Mesodermal cell (in vitro differentiated cells): ENCODE measurements around the gene TRIM33.

Source experiments
- H3K27ac ChIP-seq: 2 replicates; pipeline ENCODE4 v1.7.0; 2013; ENCODE audit warnings: mild to moderate bottlenecking, low read depth, low read length, moderate library complexity; ENCODE audit not compliant: severe bottlenecking
- H3K36me3 ChIP-seq: 2 replicates; pipeline ENCODE4 v1.7.1; 2013; ENCODE audit warnings: mild to moderate bottlenecking, low read length, moderate library complexity; ENCODE audit not compliant: control insufficient read depth, insufficient read depth
- H3K4me1 ChIP-seq: one replicate; pipeline ENCODE4 v1.7.1; 2013; ENCODE audit warnings: mild to moderate bottlenecking, low read length; ENCODE audit not compliant: insufficient read depth, control insufficient read depth, poor library complexity, severe bottlenecking
- H3K4me3 ChIP-seq: 2 replicates; pipeline ENCODE4 v1.7.0; 2013; ENCODE audit warnings: low read length, control low read depth, mild to moderate bottlenecking; ENCODE audit not compliant: insufficient read depth, poor library complexity, severe bottlenecking; ENCODE audit errors: extremely low read depth
- H3K9me3 ChIP-seq: 2 replicates; pipeline ENCODE4 v1.7.1; 2013; ENCODE audit warnings: mild to moderate bottlenecking, low read length, moderate library complexity; ENCODE audit not compliant: control insufficient read depth
- WGBS, 2 experiments: methylation state at CpG; one replicate each; pipeline ENCODE4 v1.1.5; 2013; ENCODE audit warnings: missing lambda C conversion rate in 2 of 2; ENCODE audit not compliant: insufficient coverage in 2 of 2; 5-methylcytosine and 5-hydroxymethylcytosine counted together

Gene TRIM33

DNA sequence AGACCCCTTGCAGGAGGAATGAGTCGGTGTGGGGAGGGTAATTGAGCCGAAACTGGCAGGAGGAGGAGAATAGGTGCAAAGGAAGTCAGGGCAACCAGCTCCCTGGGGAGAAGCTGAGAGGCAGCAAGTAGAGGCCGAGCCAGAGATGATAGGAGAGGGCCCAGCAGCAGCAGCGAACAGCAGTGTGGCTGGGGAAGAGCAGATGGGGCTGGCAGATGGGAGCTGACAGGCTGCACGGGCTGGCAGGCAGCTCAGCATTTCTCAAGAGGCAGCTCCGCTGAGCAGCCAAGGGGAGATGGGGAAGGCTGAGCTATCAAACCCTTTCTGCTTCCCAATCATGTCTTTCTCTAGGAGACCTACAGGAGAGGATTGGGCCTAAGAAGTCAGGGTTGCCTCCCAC is 158.2 kb downstream of the TRIM33 start:
- no peaks in the 10 kb centered on the region for H3K36me3 ChIP-seq

DNA sequence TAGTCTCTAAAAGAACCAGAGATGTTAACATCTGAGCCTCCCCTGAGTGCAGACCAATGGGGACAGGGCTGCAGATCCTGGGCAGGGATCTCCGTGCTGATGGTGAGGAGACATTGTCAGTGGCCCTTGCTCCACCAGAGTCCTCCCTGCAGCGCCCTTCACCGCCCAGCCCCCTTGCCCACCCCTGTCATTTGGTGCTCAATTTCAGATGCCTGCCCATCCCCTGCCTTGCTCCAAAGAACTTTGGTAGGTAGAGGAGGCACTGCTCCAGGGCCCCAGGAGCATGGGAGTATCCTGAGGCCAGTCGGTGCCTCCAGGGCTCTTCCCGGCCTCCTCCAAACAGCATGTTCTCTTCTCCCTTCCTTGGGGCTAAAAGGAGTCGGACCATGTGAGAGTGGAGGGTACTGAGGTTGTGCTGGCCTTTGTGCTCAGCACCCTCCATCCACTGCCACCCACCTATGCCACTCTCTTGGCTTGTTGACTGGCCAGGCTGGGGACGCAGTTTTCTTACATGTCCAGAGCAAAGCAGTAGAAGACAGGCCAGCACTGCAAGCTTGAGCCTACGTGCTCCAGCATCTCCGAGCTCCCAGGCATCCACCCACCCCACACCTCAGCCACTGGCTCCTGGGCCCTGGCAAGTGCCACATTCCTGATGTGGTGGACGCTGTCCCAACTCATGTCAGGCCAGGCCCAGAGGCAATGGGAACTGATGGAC is 160.1 kb downstream of the TRIM33 start:
- Histone ChIP-seq H3K4me3 (no peak overlapping the region), H3K36me3 (no peaks in the 10 kb centered on the region), H3K27ac (no peak overlapping the region), H3K4me1 (no peaks in the 10 kb centered on the region), H3K9me3 (no peaks in the 10 kb centered on the region)
- WGBS, 2 experiments, result 93 to 98% methylated on average over 3 to 8 of the region's 10 CpGs

More for the DNA sequence above, 158.2 kb downstream of the TRIM33 start:
- 67 to 70% methylated on average over 3 to 5 of the region's 6 CpGs for WGBS, 2 experiments
- H3K4me3 ChIP-seq, result no peak overlapping the region
- H3K27ac ChIP-seq, result no peak overlapping the region
- H3K9me3 ChIP-seq, result no peaks in the 10 kb centered on the region
- no peaks in the 10 kb centered on the region for H3K4me1 ChIP-seq

DNA sequence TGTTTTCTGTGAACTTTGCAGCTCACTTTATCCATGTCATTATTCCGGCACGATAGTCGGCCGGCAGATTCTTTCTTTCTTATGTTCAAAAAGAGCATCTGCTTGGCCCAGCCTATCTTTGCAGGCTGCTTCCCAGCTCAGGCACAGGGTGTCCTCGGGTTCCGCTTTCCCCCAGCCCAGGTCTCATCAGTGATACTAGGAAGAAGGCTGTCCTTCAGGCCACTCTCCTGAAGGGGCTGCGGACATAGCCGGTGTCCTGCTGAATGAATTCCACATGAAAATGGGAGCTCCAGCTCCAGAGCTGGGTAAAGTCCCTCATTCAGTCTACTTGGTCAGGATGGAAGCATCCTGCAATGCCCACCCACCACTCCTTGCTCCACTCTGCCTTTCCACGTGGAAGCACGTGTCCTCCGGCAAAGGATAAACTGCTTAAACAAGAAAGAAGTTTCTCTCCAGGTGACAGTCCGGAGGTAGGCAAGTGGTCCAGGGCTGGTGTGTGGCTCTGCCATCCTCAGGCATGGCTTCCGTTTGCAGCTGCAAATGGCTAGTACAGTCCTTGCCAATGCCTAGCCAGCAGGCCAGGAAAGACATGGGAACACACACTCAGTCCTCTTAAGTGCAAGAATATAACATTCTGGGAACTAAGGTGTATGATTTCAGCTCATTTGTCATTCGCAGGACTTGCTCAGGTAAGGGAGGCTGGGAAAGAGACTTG is 161.0 kb downstream of the TRIM33 start:
- no peak overlapping the region for H3K27ac ChIP-seq
- 88 to 94% methylated on average over 12 to 13 of the region's 14 CpGs for WGBS, 2 experiments
- no peaks in the 10 kb centered on the region for H3K4me1 ChIP-seq
- no peak overlapping the region for H3K4me3 ChIP-seq
- H3K36me3 ChIP-seq, result no peaks in the 10 kb centered on the region
- H3K9me3 ChIP-seq, result no peaks in the 10 kb centered on the region

DNA sequence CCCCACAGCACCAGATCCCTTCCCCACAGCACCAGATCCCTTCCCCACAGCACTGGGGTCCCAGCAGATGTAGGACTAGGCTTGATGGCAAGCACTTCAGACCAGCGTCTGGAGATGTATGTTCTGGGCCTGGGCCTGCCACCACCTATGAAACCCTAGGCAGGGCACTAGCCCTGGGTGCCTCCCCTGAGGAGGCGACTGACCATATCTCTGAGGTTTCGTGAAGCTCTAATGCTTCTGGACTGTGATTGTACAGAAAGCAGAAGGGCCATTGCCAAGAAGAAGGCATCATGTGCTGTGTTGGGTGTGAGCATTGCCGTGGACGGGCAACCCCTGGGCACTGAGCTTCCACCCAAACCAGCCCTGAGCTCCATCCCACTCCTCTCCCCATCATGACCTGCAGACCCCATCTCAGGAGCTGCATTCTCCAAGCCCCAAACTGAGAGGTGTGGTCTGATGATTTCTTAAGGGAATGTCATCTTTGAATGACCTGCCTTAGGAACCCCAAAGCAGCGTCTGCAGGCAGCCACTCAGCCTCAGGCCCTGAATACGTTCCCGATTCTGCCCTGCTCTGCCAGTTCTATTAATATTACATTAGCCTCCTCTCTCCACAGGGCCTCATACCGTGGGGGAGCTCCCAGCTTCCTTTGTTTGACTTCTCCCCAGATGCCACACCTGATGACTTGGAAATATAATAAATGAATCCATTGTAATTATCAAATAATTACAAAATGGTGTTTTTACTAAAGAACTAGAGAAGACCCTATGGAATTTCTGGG is 163.4 kb downstream of the TRIM33 start:
- Histone ChIP-seq H3K27ac (no peak overlapping the region), H3K4me3 (no peak overlapping the region), H3K9me3 (no peaks in the 10 kb centered on the region), H3K4me1 (peaks cover under 1% of the 10 kb centered on the region), H3K36me3 (no peaks in the 10 kb centered on the region)
- WGBS, 2 experiments, result 96 to 98% methylated on average over 5 of the region's 9 CpGs

DNA sequence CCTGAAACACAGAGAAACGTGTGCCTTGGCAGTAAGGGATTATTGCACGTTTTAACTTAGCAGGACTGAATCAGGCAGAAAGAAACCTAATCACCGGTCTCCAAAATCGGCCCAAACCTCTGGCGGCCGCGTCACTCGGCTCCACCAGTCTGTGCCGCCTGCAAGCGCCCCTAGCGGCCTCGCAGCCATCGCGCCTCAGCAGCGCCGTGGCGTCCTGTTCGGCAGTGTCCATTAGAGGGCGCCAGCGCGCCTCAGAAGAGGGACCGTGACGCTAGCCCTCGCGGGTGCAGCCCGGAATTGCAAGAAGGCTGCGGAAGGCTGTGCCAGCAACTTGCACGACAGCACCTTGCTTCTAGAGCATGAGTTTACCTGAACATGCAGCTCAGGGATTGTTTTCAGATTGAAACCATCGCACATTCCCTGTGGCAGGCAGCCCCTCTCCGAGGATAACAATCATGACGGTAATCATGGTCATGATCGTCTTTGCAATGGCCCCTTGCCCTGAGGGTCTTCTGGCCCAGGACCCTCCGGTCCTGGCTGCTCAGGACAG is 164.4 kb downstream of the TRIM33 start:
- Histone ChIP-seq H3K4me3 (peak overlapping the region; percentile 25), H3K4me1 (peaks cover 9% of the 10 kb centered on the region), H3K27ac (no peak overlapping the region), H3K9me3 (no peaks in the 10 kb centered on the region), H3K36me3 (no peaks in the 10 kb centered on the region)
- 11 to 12% methylated on average over 29 to 31 of the region's 33 CpGs for WGBS, 2 experiments

DNA sequence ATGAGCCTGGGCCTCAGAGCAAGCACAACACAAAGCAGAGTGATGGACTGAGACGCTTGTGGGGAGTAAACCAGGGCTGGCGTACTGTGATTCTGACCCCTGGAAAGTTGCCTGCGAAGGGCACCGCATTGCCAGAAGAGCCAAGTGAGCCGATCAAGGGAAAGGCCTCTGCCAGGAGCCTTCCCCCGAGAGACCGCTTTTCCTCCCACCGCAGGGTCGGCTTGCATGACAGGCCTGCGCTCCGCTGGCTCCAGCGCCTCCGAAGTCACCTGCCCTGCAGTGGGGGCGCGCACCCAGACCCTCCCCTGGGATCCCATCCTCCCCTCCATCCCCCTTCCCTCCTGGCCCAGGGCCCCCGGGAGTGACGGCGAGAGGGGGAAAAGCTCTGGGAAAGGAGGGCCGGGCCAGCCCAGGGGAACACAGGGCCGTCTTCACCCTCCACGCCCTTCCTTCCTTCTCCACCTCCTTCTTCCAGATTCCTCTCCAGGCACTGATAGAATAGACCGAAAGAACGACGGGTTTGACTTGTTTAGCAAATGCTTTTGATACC is 165.0 kb downstream of the TRIM33 start:
- H3K4me1 ChIP-seq, result peaks cover 9% of the 10 kb centered on the region
- no peaks in the 10 kb centered on the region for H3K36me3 ChIP-seq
- WGBS, 2 experiments, result 51 to 71% methylated on average over 10 to 13 of the region's 24 CpGs
- no peaks in the 10 kb centered on the region for H3K9me3 ChIP-seq
- H3K4me3 ChIP-seq, result peak overlapping the region; percentile 25
- no peak overlapping the region for H3K27ac ChIP-seq

DNA sequence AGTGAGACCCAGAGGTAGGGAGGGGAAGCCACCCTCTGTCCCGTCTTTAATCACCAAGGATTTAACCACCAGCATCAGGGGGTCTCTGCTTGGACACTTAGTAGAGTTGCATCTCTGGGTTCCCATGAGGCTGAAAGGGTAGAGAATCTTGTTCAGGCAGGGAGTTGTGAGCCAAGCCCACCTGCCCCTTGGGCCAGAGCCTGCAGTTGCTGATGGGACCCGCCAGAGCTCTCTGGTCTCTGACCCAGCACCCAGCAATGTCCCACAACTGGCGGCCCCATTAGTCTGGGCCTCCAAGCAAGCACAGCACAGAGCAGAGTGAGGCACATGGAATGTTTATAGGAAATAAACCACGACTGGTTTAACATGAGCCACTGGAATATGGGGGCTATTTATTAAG is 166.3 kb downstream of the TRIM33 start:
- Histone ChIP-seq H3K27ac (no peak overlapping the region), H3K4me1 (peaks cover 9% of the 10 kb centered on the region), H3K36me3 (no peaks in the 10 kb centered on the region), H3K9me3 (no peaks in the 10 kb centered on the region), H3K4me3 (no peak overlapping the region)
- WGBS, 2 experiments, result 93 to 94% methylated on average over 2 to 3 of the region's 4 CpGs
